SK-N-DZ (cell line): ENCODE results near the gene PTPRM.

Source experiments
- DNase-seq: peaks from one replicate; pipeline ENCODE4 v3.0.0-alpha.2; 2015; ENCODE audit warnings: low spot score

PTPRM gene

DNA sequence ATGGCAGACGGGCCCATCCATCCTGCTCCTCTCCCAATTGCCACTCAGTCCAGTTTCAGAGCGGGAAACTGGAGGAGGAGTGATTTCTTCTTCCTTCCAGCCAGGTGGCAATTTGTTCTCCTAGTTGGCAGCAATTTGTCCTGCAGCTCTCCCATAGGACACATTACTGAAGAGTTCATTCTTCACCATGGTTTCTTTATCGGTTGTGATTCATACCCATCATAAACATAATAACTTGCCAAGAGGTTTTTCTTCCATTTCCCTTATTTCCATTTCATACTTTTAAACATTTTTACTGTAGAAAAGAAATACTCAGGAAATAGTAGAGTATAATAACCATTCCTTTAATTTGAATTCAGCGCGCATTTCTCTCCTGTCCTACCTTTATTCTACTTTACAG is 664.2 kb downstream of the PTPRM start:
- no peak for DNase-seq

- no peak for DNase-seq
Observed at GRCh38 chr18:8232791-8233190, 665.7 kb downstream of the PTPRM start.

DNA sequence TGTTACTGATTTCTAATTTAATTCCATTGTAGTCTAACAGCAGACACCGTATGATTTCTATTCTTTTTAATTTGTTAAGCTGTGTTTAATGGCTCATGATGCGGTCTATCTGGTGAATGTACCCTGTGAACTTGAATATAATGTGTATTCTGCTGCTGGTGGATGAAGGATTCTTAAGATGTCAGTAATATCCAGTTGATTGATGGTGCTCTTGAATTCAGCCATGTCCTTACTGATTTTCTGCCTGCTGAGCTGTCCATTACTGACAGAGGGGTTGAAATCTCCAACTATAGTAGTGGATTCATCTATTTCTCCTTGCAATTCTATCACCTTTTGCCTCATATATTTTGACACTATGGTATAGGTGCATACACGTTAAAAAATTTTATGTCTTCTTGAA is 668.8 kb downstream of the PTPRM start:
- DNase-seq, result peak; percentile 33

- no peak for DNase-seq
Observed at GRCh38 chr18:8238507-8238906, 671.4 kb downstream of the PTPRM start.

GRCh38 chr18:8241731-8242130 is 674.6 kb downstream of the PTPRM start:
- DNase-seq, result no peak

DNA sequence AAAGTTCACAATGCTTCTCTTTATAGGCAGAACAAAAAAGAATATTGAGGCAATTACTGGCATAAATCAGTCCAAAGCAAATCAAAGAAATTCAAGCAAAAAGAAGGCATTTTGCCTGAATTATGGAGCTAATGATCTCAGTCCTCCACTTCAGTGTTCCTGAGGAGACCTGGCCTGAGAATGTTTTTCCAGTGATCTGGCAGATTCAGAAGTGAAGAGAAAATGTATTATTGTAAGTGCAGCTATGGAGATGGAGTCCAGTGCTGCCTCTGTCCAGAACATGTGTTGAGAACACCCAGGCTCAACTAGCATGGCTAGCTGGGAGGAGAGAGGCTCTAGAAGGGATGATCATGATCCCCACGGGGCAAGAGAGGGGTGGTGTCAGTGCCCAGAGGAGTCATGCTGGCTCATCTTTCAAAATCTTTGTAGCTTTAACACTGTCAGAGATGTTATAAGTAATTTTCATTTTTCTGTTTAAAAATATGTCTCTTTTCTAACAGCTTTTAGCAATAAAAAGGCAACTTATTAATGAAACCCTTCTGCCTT is 675.1 kb downstream of the PTPRM start:
- no peak for DNase-seq

- DNase-seq, result no peak
Observed at GRCh38 chr18:8247700-8248099, 680.6 kb downstream of the PTPRM start.

GRCh38 chr18:8248576-8248975 is 681.5 kb downstream of the PTPRM start:
- DNase-seq, result no peak

DNA sequence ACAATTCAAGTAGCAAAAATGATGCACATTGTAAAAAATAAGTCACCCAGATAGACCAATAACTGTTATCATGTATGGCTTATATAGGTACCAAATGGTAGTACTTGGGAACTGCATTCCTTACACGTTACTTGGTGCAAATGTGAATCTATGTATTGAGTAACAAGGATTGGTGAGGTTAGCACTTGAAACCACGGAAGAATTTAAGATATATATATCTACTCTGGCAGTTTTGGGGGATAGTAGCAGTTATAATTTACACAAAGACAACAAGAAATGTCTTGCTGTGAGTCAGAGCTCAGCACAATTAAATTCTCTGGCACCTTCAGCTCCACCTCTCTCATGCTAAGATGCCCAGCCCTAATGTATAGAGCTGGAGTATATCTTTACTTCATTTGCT is 682.7 kb downstream of the PTPRM start:
- no peak for DNase-seq

DNA sequence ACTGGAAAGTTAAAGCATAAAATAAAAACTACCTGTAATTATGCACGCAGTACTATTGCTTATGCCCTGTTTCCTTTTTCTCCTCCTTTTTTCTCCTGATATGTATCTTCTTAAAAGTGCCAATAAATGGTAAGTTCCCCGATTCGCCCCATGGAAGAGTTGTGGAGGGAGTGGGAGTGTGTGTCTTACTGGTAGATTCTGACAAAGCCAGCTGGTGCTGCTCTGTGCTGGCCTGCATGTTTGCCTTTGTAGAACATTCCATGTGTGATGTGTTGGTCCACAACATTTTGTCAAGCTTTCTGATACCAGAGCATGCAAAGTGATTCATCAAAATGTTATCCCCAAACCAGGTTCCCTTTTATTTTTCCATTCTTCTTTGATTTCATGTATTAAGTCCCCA is 685.3 kb downstream of the PTPRM start:
- DNase-seq, result no peak

- DNase-seq, result peak; percentile 86
Observed at GRCh38 chr18:8253944-8254343, 686.8 kb downstream of the PTPRM start.

- peak; percentile 25 for DNase-seq
Observed at GRCh38 chr18:8254654-8255053, 687.5 kb downstream of the PTPRM start.

- DNase-seq, result peak; percentile 95
Observed at GRCh38 chr18:8257851-8258434, 690.8 kb downstream of the PTPRM start.

DNA sequence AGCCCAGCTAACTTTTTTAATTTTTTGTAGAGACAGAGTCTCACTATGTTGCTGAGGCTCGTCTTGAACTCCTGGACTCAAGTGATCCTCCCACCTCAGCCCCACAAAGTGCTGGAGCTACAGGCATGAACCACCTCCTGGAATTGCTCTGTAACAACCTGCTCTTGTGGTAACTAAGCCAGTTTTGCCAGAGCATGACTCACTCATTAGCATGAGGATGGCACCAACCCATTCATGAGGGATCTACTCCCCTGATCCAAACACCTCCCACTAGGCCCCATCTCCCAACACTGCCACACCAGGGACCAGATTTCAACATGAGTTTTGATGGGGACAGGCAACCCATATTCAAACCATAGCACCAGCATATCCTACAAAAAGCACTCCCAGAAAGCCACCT is 693.2 kb downstream of the PTPRM start:
- DNase-seq, result peak; percentile 15

DNA sequence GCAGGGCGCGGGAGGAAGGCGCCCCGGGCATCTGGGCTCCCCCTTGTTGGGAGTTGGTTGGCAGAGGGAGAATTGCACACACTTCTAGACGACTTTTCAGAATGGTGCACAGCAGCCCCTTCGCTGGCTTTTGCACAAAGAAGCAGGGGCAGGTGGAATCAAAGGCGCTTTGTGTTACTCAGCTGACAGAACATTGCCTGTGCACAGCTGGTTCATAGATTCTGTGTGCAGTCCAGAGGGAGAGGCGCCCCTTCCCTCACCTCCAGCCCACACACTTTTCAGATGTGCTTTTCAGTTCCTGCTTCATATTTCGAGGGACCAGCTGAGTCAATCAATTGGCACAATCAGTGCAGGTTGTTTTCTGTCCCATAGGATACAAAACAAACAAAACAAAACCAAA is 693.7 kb downstream of the PTPRM start:
- peak; percentile 38 for DNase-seq

DNA sequence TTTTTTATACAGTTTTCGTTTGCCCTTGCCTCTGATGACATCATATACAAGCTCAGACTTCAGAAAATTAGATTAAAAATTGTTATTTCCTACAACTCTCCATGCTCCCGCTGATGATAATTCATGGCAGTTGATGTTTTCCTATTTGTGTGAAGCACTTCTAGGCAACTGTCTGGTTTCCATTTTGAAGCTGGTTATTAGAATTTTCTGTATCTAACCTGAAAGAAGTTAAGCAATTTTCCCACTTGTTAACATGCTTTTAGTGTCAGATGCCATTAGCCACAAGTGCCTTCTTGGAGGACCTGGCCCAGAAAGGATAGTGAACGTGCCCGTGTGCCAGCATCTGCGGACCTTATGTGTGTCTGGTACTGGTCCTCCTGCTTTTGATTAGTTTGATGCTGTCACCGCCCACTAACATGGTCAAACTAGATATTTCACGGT is 694.6 kb downstream of the PTPRM start:
- peak; percentile 94 for DNase-seq

DNA sequence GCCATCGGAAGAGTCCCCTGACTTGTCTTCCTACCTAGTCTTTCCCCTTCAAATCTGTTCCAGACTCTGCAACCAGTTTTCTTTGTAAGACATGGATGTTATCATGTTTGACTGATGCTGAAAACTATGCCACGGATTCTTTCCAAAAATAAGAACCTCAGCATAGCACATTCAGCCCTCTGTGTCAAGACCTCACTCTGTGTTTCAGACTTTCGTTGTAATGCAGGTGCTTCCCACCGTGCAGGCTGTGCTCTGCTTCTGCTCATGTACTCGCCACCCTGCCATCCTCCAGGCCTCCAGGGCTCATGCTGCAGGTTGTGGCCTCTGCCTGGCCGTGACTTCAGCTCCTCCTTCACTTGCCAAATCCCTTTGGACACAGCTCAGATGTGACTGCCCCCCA is 695.1 kb downstream of the PTPRM start:
- peak; percentile 66 for DNase-seq

GRCh38 chr18:8264116-8264515 is 697.0 kb downstream of the PTPRM start:
- DNase-seq, result no peak

- DNase-seq, result peak; percentile 70
Observed at GRCh38 chr18:8264861-8265411, 697.8 kb downstream of the PTPRM start.

GRCh38 chr18:8272254-8272653 is 705.1 kb downstream of the PTPRM start:
- DNase-seq, result no peak

GRCh38 chr18:8274370-8274769 is 707.3 kb downstream of the PTPRM start:
- DNase-seq, result no peak

GRCh38 chr18:8276406-8276805 is 709.3 kb downstream of the PTPRM start:
- no peak for DNase-seq

DNA sequence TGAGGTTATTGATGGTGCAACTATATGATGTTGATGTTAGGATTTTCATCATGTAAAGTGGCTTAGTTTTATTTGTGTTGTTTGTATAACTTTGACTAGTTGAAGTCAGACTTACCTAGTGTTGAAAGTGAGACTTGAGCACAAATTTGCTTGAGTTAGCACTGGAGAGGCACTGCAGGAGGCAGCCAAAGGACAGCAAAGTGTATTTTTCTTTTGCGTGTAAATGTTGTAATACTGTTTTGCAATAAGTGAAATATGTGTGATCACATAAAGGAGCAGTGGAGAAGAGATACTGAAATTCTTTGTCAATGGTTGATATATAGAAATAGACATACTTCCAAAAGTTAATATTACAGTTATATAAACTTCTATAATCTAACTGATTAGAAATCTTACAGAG is 710.2 kb downstream of the PTPRM start:
- DNase-seq, result no peak

GRCh38 chr18:8279346-8279745 is 712.2 kb downstream of the PTPRM start:
- DNase-seq, result peak; percentile 35
